ENCODE measurements around the gene SLC25A33.
"Not testable (repeated sequence)": the region's sequence is repeated elsewhere in the genome, so short reads cannot be mapped to it uniquely, and the experiment has no call there.

The SLC25A33 gene

DNA sequence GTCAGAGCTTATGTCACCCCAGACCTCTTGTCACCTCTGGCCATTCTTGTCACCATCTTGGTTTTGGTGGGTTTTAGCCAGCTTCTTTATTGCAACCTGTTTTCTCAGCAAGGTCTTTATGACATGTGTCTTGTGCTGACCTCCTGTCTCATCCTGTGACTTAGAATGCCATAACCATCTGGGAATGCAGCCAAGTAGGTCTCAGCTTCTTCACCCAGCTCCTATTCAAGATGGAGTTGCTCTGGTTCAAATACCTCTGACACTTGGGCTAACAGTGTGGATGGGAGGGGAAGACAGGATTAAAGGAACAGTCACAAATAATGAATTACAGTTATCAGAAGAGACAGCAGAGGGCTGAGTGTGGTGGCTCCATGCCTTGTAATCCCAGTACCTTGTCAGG is 81.8 kb downstream of the SLC25A33 start:
- no peak for DNase-seq (ENCODE audit: low read depth, low spot score)

DNA sequence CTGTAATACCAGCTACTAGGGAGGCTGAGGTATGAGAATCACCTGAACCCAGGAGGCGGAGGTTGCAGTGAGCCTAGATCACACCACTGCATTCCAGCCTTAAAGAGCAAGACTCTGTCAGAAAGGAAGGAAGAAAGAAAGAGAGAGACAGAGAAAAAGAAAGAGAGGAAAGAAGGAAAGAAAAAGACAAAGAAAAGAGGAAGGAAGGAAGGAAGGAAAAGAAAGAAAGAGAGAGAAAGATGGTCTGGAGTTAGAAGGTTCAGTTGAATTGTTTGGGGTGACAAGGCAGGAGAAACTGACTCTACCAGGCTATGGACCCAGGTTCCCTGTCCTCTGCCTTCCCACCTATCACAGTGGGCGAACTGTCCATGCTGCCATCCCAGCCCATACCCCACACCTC is 84.8 kb downstream of the SLC25A33 start:
- DNase-seq (ENCODE audit: low read depth, low spot score), result no peak

- DNase-seq (ENCODE audit: low read depth, low spot score), result not testable (repeated sequence)
These were observed 85.8 kb downstream of the SLC25A33 start for GRCh38 chr1:9625030-9625429.

GRCh38 chr1:9626201-9626608 is 86.9 kb downstream of the SLC25A33 start:
- DNase-seq (ENCODE audit: low read depth, low spot score), result no peak

DNA sequence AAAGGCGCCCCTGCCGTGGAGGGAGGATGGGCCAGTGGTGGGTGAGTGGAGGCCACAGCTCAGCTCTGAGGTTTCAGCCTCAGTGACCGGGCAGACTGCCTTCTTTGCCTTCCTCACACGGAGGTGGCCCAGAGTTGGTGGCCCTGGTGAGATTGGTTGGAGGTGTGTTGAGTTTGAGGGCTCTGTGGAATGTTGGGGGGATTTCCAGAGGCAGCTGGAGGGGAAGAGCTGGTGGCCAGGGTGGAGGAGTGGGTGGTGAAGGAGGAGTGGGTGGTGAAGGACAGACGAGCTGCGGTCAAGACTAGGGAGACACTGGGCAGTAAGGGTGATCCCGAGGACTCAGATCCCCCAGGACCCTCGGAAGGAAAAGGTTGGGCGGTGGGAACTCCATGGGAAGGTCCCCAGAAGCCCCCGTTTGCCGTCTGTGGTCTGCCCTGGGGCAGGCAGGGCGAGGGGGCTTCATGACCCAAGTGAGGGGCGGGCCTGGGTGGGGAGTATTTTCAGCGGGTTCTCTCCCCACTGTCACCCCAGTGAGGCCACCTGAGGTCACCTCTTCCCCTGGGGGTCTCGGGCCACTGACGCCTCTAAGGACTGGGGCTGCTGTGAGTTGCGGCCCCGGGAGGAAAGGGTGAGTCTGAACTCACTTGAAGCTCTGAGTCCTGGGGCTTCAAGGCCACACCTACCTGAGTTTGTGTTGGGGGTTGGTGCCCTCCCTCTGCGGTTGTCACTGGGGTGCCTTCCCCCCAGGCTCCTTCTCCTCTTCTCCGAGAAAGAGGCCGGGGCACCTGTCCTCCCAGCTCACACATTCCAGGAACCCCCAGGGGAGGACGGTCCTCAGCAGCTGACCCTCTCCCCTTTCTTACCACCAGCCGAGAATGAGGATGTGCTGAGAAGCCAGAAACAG is 89.5 kb downstream of the SLC25A33 start:
- DNase-seq (ENCODE audit: low read depth, low spot score), result no peak

GRCh38 chr1:9629445-9630201 is 90.4 kb downstream of the SLC25A33 start:
- DNase-seq (ENCODE audit: low read depth, low spot score), result no peak

DNA sequence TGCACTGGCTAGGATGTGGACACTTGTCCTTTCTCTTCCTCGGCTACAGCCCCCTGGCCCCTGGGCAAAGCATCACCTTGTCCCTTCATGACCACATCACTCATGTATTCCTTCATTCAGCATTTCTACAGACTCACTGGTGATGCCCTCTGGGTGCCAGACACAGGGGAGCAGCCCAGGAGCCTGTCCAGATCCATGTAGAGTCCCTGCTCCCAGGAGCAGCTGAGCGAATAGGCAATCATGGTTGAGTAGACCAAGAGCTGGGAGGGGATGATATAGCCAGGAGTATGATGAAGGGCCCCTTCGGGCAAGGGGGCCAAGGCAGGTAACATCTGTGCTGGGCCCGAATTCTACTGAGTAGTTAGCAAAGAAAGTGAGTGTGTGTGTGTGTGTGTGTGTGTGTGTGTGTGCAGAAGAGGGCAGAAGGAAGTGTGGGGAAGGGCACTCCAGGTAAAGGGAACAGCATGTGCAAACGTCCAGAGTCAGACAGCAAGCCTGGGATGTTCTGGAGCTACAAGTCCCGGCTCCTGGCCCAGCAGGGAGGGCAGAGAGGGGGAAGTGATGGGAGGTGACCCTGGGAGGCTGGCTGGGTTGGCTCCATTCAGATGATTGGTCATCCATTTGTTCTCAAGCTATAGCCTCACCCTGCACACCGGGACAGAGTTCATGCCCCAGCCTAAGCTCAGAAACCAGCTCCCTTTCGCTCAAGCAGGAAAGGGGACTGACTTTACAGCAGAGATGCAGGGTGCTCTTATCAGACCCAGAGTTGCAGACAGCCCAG is 91.3 kb downstream of the SLC25A33 start:
- no peak for DNase-seq (ENCODE audit: low read depth, low spot score)

GRCh38 chr1:9631613-9632012 is 92.3 kb downstream of the SLC25A33 start:
- DNase-seq (ENCODE audit: low read depth, low spot score), result no peak

DNA sequence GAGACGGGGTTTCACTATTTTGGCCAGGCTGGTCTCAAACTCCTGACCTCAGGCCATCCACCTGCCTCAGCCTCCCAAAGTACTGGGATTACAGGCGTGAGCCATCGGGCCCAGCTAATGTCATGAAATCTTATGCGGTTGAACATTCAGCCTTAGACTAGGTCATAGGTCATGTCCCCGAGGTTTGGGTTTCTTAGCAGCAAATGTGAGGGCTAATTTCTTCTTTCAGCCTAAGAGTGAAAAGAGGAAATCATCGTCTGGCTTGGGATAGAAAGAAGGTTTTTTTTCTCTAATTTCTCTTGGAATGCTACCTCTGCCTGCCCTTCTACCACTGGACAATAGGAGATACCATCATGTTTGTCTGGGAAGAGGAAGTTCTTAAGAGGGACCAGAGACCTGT is 94.2 kb downstream of the SLC25A33 start:
- no peak for DNase-seq (ENCODE audit: low read depth, low spot score)

GRCh38 chr1:9634582-9634981 is 95.3 kb downstream of the SLC25A33 start:
- DNase-seq (ENCODE audit: low read depth, low spot score), result no peak
